Urothelium cell line (cell line): Measurements from ENCODE around the gene FGD2.
A peak's percentile ranks its signal among the peaks of the same experiment; 100 is the strongest.

Source experiments
- DNase-seq: peaks from one replicate; pipeline ENCODE4 v3.0.0; 2011; ENCODE audit warnings: low spot score, mixed read lengths
- FAIRE-seq: peaks from 2 replicates; lab custom pipeline; 2011; peaks lifted over from hg19 to GRCh38; lab: Jason Lieb, UNC

The FGD2 gene

DNA sequence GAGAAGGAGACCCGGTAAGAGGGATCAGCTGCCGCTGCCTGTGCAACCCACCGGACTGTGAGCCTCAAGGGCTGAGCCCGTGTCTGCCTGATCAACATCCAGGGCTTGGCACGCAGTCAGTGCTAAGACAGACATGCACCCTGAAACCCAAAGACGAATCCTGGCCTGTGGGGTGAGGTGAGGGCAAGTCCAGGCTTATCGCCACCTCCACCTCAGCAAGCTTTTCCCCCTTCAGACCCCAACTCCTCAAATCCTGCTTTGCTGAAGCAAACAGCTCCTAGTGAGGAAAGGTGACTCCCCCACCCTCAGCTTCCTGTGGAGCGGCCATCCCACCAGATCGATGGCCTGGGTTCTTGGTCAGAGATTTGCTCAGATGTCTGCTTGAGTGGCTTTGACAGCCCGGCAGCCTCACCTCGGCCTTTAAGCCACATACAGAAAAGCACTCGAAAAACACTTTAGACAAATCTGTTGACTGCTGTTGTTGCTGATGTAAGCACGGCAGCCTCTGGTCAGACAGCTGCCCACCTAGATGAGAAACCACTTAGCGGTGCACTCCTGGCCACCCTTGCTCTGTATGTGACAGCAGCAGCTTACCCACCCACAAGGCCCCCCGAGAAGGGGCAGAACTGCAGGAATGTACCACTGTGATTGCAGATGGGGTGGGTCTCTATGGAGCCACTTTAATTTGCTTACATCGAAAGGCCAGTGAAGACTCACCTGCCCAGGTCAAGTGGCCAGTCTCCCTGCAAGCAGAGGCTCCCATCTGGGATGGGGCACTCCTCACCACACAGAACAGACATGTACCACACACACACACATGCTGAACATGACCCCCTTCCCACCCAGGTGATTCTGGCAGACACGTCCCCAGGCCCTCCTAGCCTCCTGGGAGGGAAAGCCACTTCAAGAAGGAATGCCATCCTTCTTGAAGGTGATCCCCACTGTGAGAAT is 34.3 kb upstream of the FGD2 start:
- FAIRE-seq (no peak), DNase-seq (no peak)

GRCh38 chr6:36971921-36972673 is 33.4 kb upstream of the FGD2 start:
- FAIRE-seq = no peak
- DNase-seq = no peak

DNA sequence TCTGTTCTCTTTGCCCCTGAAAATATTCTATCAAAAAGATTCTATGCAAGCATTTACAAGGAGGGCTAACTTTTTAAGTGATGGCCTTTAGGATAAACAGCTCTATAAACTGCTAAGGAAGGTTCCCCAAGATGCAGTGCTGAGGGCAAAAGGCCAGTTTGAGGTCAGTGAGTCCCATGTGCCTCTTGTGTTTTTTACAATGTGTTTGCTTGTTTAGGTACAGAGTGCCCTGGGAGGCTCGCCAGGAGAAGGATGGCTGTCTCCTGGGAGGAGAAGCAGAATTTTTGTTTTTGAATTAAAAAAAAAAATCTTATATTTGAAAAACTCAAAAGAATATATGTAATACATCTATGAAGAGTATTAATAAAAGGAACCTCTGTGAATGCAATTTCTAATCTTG is 32.3 kb upstream of the FGD2 start:
- FAIRE-seq = no peak

GRCh38 chr6:36973647-36974046 is 31.8 kb upstream of the FGD2 start:
- DNase-seq (no peak), FAIRE-seq (no peak)

More for the DNA sequence above, 32.3 kb upstream of the FGD2 start:
- DNase-seq = no peak

DNA sequence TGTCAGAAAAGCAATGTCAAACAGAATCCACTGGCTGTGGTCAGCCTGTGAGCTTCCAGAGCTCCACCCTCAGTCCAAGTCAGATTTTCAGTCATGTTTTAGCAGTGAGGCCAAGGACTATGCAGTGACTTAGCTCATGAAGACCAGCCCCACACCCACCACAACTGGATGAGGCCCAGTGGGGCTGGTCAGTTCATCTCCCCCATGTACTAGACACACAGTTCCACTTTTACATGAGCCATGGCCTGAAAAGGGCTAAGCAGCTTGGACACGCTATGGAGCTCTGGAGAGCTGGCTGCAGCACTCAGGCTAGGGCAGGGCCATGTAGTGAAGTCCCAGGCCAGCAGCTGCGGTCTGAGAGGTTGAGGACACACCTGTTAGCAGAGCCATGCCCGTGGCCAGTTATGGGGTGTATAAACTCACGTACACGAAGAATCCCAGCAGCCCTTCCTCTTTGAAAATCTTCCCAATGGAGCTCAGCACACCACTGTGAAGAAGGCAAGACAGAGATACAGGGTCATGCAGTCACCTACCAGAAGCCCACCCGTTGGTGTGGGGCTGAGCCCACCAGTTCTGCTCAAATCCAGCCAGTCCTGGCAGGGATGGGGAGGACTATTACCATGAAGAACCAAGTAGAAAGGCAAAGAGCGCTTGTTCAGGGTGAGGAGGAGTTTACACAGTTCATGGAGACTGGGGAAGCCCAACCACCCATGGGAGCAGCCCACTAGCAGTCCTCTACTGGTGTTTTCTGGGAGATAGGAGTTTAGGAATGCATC is 30.0 kb upstream of the FGD2 start:
- DNase-seq (no peak), FAIRE-seq (no peak)

DNA sequence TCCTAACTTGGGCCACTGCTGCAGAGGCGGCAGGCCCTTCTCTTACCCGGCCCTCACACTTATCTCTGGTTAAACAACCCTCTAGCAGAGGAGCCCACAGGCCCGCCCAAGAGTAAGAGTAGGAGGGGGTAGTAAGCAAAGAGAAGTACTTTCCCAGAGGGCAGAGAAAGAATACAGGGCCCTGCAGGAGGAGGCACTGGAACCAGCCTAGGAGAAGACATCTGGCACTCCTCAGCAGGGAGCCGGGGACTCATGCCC is 29.5 kb upstream of the FGD2 start:
- FAIRE-seq (no peak), DNase-seq (no peak)

GRCh38 chr6:36976509-36976908 is 28.9 kb upstream of the FGD2 start:
- FAIRE-seq = no peak
- DNase-seq = no peak

DNA sequence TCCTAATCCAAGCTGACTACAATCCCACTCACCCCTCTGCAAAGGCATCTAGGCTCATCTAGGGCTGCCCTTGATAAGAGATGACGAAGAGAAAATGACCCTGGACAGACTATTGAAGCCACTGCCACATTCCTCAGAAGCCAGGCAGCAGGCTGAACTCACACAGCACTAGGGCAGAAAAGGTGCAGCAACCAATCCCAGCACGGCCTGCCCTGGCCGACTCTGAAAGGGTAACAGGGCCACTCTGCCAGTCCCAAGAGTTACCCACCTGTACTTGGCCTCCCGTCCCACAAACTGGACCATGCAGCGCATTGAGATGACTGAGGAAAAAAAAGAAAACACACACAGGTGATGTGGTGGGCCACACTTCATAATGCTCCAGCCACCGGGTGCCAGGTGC is 28.5 kb upstream of the FGD2 start:
- FAIRE-seq = no peak
- DNase-seq = no peak

- peak; percentile 58 for FAIRE-seq
- DNase-seq = peak; percentile 32
These were observed 27.9 kb upstream of the FGD2 start for GRCh38 chr6:36977470-36977941.

DNA sequence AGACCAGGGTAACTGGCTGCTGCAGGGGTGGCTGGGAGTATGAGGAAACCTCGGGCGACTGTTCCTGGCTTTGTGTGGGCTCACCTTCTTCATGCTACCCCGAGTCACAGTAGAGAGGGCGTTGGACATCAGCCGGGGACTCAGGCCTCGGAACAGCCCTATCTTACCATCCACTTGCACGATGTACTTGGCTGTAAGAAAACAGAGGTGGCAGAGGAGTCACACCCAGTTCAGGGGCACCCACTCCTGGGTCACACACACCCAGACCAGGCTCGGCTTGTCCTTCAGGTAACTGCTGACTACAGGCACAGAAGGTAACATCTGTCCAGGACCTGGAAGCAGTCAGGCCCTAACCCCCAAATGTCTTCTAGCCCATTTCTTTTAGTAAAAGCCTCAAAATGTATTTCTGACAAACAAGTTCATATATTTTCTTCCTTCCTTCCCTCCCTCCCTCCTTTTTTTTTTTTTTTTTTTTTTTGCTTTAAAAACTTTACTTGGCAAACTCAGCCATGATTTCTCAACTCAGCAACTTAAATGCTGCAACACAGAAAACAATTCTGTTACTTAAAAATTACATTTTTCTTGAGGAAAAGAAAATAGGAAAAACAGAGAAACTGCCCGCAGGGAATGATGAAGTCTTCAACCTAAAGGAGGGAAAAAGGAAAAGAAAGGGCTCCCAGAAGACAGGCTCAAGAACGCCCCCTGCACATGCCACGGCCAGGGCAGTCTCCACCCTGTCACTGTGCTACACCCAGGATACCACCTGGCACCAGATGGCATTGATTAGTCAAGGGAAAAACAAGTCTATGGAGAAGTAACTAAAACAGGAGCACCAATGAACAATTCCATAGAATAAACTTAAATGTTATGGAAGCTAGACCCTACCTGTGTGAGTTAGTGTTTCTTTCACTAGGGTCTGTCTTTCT is 26.8 kb upstream of the FGD2 start:
- DNase-seq (no peak), FAIRE-seq (no peak)

DNA sequence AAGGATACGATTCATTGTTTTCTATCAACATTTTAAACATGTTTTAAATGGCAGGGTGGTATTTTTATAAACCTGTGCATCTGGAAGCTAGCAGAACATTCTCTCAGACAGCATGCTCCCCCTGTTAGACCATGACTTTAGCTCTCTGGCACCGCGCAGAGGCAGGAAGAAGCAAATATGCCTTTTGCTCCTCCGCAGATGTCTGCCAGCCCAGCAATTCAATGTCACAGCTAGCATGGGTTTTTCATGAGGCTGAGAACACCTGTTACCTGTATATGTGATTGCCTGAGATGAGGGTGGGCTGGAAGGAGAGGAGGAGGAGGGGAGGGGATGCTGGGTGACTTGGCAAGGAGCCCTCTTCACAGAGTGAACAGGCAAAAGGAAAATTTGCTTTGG is 26.1 kb upstream of the FGD2 start:
- DNase-seq = no peak
- FAIRE-seq = no peak

DNA sequence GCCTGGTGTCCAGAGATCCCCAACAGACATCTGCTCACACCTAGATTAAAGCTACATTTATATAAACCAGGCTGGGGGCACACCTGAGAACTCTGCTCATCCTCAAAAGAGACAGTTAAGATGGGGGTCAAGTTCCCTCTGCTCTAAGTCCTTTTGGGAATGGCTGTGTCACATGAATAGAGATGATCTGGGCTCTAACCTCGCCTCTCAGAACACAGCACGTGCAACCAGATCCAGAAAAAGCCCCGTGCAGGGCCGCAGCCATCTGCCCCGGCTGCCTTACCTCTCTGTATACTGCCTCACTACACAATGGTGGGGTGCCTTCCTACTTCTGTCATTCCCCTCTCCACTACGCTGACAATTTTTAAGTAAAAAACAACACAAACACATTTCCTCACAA is 25.3 kb upstream of the FGD2 start:
- DNase-seq = no peak
- no peak for FAIRE-seq

- no peak for DNase-seq
- no peak for FAIRE-seq
These were observed 24.4 kb upstream of the FGD2 start for GRCh38 chr6:36980876-36981619.

DNA sequence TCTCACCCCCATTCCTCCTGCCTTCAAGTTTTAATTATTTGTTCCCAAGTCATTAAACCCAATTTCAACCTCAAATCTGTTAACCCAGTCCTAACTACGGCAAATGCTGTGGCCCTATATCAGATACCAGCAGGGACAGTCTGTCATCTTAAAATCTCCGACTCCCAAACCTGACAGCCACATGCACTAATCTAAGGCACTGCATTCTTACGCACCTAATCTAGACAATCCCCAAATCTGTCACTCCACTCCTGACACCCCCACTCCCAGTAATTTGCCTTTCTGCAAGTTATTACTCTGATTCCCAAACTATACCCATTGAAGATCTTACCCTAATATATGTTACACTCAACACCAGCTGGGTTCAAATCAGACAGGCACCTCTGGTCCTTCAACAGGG is 21.9 kb upstream of the FGD2 start:
- no peak for FAIRE-seq

DNA sequence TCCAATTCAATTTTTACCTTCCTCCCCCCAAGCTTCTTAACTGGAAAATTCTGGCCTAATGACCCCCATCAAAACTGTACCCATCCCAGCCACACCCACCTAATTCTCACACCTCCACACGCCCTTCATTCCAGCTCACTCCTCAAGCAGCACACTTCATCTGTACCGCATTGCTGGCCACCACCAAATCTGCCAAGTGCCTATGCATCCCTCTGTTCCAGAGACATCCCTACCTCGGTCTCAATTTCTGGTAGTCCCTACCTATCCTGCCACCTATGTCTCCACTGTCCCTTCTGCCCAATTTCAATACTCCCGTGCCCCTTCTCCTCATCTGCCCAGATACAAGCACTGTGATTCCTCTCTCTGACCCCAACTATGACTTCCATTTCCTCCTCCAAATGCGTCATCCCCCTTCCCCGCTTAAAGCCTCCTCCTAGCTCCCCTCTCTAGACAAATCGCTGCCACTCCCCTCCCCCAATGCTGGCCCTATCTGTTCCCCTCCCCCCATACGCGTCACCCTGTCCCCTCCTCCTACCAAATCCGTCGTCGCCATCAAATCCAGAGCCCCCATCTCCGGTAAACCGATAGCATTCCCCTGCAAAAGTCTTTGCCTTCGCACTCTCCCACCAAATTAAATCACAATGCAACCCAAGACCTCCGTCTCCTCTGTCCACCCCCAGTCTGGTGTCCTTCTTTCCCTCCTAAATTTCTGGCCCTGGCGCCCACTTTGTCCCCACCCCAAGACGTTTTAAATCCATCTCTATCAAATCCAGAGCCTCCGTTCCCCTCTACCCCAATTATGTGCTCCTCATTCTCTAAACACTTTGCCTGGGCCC is 20.7 kb upstream of the FGD2 start:
- DNase-seq (peak; percentile 56), FAIRE-seq (no peak)

More for the DNA sequence above, 21.9 kb upstream of the FGD2 start:
- no peak for DNase-seq

- DNase-seq (no peak), FAIRE-seq (no peak)
These were observed 20.0 kb upstream of the FGD2 start for GRCh38 chr6:36985417-36985807.

DNA sequence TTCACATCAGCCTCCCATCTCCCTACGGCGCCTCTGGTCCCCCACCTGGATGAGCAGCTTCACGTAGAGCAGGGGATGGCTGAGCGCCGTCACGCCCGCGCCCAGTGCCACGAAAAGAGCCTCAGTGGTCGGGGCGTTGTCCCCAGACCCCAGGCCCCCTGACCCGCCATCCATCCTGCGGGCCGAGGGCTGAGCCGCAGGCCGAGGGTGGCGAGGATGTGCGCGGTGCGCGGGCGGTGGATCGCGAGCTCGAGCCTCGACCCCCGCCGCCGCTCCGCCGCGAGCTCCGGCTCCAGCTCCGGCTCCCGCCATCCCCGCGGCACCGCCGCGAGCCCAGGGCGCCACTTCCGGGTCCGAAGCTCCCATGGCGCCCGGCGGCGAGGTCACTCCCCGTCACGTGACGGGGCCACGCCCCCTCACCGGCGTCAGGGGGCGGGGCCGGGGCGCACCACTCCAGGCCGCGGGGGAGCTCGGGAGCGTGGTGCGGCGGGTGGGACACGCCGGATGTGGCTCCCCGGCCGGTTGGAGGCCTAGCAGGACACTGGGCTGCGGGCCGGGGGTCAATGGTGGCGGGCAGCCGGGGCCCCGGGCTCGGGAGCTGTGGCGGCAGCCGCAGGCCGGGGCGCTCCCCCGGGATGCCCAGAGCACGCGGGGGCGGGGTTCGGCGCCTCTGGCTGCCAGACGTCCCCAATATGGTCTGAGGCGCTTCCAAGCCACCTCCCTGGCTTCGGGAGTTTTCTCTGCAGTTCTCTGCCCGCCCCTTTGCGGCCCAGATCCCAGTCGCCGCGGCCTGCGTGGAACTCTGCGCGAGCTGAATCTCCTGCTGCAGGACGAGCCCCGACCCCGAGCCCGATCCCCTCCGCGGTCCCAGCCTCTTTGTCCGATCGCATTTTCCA is 19.4 kb upstream of the FGD2 start, which contains the start of gene MTCH1:
Gene MTCH1, minus strand, starts transcription at position 389 of the 896 bp plus-strand sequence. Its CDS starts 23 bp downstream, at position 366.
- peak; percentile 95 for DNase-seq
- FAIRE-seq = peak; percentile 83

GRCh38 chr6:36986704-36987047 is 18.8 kb upstream of the FGD2 start:
- FAIRE-seq (no peak), DNase-seq (no peak)
